ENCODE measurements around the gene LAMA5.

GRCh38 chr20:62298577-62299249 lies 68.4 kb downstream of the LAMA5 start:
- no peak for TF ChIP-seq REST (IDR thresholded peaks at IDR 0.05)
- no peak for TF ChIP-seq CTCF (IDR thresholded peaks at IDR 0.05)
- TF ChIP-seq NFE2L2 (conservative IDR thresholded peaks at IDR 0.05; ENCODE audit: low read length), result no peak

Data from A549 (cell line).